Endodermal cell (in vitro differentiated cells): ENCODE results near the gene QSER1. TPM values are rescaled to one million over a fixed set of nuclear protein-coding genes. Genes with fewer than 3 reads are reported as not detected.

Experiments used
- DNase-seq: peaks from one replicate; pipeline ENCODE4 v3.0.0-alpha.2; 2017
- H3K27ac ChIP-seq: 2 replicates; pipeline ENCODE4 v1.5.1; 2013; ENCODE audit warnings: mild to moderate bottlenecking, low read depth, low read length, moderate library complexity
- H3K27me3 ChIP-seq: 2 replicates; pipeline ENCODE4 v1.6.1; 2013; ENCODE audit warnings: mild to moderate bottlenecking, low read length, moderate library complexity; ENCODE audit not compliant: insufficient read depth, control insufficient read depth, poor library complexity, severe bottlenecking
- H3K36me3 ChIP-seq: 2 replicates; pipeline ENCODE4 v1.7.0; 2013; ENCODE audit warnings: mild to moderate bottlenecking, low read length, moderate library complexity; ENCODE audit not compliant: control insufficient read depth, insufficient read depth
- H3K4me1 ChIP-seq: one replicate; pipeline ENCODE4 v1.7.0; 2013; ENCODE audit warnings: low read length; ENCODE audit not compliant: control insufficient read depth, insufficient read depth
- H3K4me3 ChIP-seq: 2 replicates; pipeline ENCODE4 v1.5.1; 2013; ENCODE audit warnings: mild to moderate bottlenecking, low read length, moderate library complexity
- H3K9ac ChIP-seq: 2 replicates; pipeline ENCODE4 v1.6.1; 2013; ENCODE audit warnings: mild to moderate bottlenecking, low read length, moderate library complexity; ENCODE audit not compliant: poor library complexity, severe bottlenecking; ENCODE audit errors: extremely low read depth
- H3K9me3 ChIP-seq: 2 replicates; pipeline ENCODE4 v1.6.1; 2013; ENCODE audit warnings: mild to moderate bottlenecking, low read length, moderate library complexity; ENCODE audit not compliant: control insufficient read depth
- H3K27ac Mint-ChIP-seq: 2 replicates; pipeline ENCODE4 v1.8.0; 2020; ENCODE audit warnings: mixed read lengths
- H3K27me3 Mint-ChIP-seq: 2 replicates; pipeline ENCODE4 v1.8.0; 2021; ENCODE audit warnings: mild to moderate bottlenecking, mixed read lengths; ENCODE audit not compliant: insufficient read depth
- H3K36me3 Mint-ChIP-seq: 2 replicates; pipeline ENCODE4 v1.8.0; 2020; ENCODE audit warnings: low read depth, mixed read lengths
- H3K4me1 Mint-ChIP-seq: 2 replicates; pipeline ENCODE4 v1.8.0; 2020; ENCODE audit warnings: mixed read lengths
- H3K4me3 Mint-ChIP-seq: 2 replicates; pipeline ENCODE4 v1.8.0; 2020; ENCODE audit warnings: mild to moderate bottlenecking, moderate library complexity, mixed read lengths
- H3K9me3 Mint-ChIP-seq: 2 replicates; pipeline ENCODE4 v1.8.0; 2020; ENCODE audit warnings: mild to moderate bottlenecking, mixed read lengths
- CTCF ChIP-seq: fragments of 200-600 bp; sonication (generic); conservative IDR thresholded peaks from 2 replicates; pipeline ENCODE4 v1.5.0; 2021; ENCODE audit warnings: antibody characterized with exemption, mild to moderate bottlenecking
- WGBS, 2 experiments: methylation state at CpG; one replicate each; pipeline versions ENCODE4 v1.1.5 to v1.1.7; 2013; ENCODE audit warnings: missing lambda C conversion rate in 2 of 2, mixed read lengths in 1 of 2; ENCODE audit not compliant: insufficient coverage in 1 of 2, insufficient read length in 1 of 2; 5-methylcytosine and 5-hydroxymethylcytosine counted together
- total RNA-seq, 2 donors: library from RNA; stranded (reverse); fragmentation: NEBNext Ultra II Directional in 1 of 2; extraction: Animal tissue kit (Norgen Biotek cat#: 25700) in 1 of 2; gene quantifications; 2 replicates in 1 of 2; 3 replicates in 1 of 2; pipeline ENCODE4 v1.2.1, GENCODE V29; 2021

QSER1 gene
- total RNA-seq, 2 donors from 2014 or later: 66.5 to 82.0 TPM

GRCh38 chr11:32881286-32881685 is 11.3 kb upstream of the QSER1 start:
- no peak for DNase-seq
- H3K9ac ChIP-seq: no peak overlapping the region
- Mint-ChIP-seq H3K4me1 (peaks cover 2% of the 10 kb centered on the region), H3K27ac (no peak overlapping the region), H3K9me3 (peaks cover 1% of the 10 kb centered on the region), H3K36me3 (peaks cover 1% of the 10 kb centered on the region), H3K27me3 (peaks cover 7% of the 10 kb centered on the region), H3K4me3 (no peak overlapping the region)
- H3K27me3 ChIP-seq: peaks cover 8% of the 10 kb centered on the region
- no peaks in the 10 kb centered on the region for H3K36me3 ChIP-seq
- H3K4me1 ChIP-seq: no peaks in the 10 kb centered on the region
- TF ChIP-seq CTCF: no peak
- peaks cover 5% of the 10 kb centered on the region for H3K9me3 ChIP-seq
- H3K27ac ChIP-seq: no peak overlapping the region
- H3K4me3 ChIP-seq: no peak overlapping the region
- WGBS, 2 experiments: 61 to 66% methylated on average over 4 of the region's 4 CpGs

DNA sequence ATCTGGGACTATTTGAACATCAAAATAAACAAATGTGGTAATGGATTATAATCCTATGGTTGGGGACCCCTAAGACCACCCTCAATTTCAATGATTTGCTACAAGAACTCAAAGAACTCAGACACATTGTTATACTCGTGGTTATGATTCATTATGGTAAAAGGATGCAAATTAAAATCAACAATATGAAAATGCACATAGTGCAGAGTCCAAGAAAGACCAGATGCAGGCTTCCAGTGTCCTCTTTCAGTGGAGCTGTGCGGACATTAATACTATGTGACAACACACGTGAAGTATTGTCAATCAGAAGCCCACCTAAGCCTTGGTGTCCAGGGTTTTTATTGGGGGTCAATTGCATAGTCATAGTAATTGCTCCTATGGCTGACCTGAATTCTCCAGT is 9.2 kb upstream of the QSER1 start:
- H3K9me3 Mint-ChIP-seq: peaks cover 9% of the 10 kb centered on the region
- peaks cover 11% of the 10 kb centered on the region for H3K9me3 ChIP-seq
- H3K27me3 Mint-ChIP-seq: peaks cover 16% of the 10 kb centered on the region
- H3K4me3 Mint-ChIP-seq: no peak overlapping the region
- H3K27me3 ChIP-seq: peaks cover 23% of the 10 kb centered on the region
- no peaks in the 10 kb centered on the region for H3K4me1 ChIP-seq
- H3K36me3 Mint-ChIP-seq: peaks cover 5% of the 10 kb centered on the region
- 50 to 62% methylated on average over 2 to 3 of the region's 3 CpGs for WGBS, 2 experiments
- H3K4me1 Mint-ChIP-seq: peaks cover 5% of the 10 kb centered on the region
- no peak overlapping the region for H3K27ac ChIP-seq
- H3K4me3 ChIP-seq: no peak overlapping the region
- TF ChIP-seq CTCF: no peak
- no peak overlapping the region for H3K27ac Mint-ChIP-seq
- no peak overlapping the region for H3K9ac ChIP-seq
- H3K36me3 ChIP-seq: no peaks in the 10 kb centered on the region
- DNase-seq: no peak

DNA sequence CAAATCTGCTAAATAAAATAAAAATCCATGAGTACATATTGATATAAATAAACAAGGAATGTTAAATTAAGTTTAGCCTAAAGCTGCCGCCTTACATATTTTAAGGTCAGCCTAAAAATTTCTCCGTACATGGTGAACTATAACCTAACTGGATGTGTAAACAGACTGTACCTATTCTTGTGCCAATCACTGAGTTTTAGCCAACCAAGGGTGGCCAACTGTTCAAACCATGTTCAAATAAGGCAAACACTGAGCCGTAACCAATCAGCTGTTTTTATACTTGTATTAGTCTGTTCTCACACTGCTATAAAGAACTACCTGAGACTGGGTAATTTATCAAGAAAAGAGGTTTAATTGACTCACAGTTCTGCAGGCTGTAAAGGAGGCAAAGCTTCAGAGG is 8.6 kb upstream of the QSER1 start:
- H3K36me3 Mint-ChIP-seq: peaks cover 9% of the 10 kb centered on the region
- no peak for TF ChIP-seq CTCF
- peaks cover 5% of the 10 kb centered on the region for H3K4me1 Mint-ChIP-seq
- Histone ChIP-seq H3K36me3 (no peaks in the 10 kb centered on the region), H3K4me1 (no peaks in the 10 kb centered on the region), H3K9me3 (peaks cover 15% of the 10 kb centered on the region), H3K27ac (no peak overlapping the region), H3K27me3 (peaks cover 29% of the 10 kb centered on the region), H3K9ac (no peak overlapping the region), H3K4me3 (no peak overlapping the region)
- no peak overlapping the region for H3K4me3 Mint-ChIP-seq
- no peak overlapping the region for H3K27ac Mint-ChIP-seq
- no peak for DNase-seq
- H3K27me3 Mint-ChIP-seq: peaks cover 20% of the 10 kb centered on the region
- 88 to 99% methylated on average over 3 of the region's 3 CpGs for WGBS, 2 experiments
- peaks cover 15% of the 10 kb centered on the region for H3K9me3 Mint-ChIP-seq
